ENCODE data around the gene ANKRD6. TPM values are rescaled to one million over a fixed set of nuclear protein-coding genes. Genes with fewer than 3 reads are reported as not detected.

ANKRD6 gene
- total RNA-seq, 1 experiment from 2014 or later: 5.6 TPM

DNA sequence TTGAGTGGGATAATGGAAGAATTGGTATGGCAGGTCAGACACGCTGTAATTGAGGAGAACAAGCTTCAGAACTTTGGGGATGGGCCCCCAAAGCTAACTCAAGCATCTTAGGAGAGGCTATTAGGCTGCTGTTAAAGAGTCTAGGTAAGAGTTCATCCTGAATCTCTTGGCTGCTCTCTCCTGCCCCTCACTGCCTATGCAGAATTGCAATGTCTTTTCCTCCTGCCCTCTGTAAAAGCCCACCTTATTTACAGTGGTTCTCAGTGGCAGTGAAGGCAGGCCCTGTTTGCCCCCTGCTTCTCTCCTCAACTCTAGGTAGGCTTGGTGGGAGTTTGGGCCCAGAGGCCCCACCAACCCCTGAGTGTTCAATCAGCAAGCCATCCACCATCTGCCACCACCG, 150.6 kb downstream of the ANKRD6 start:
- intact Hi-C loops (cut with micrococcal nuclease): no loop called here
- H3K9me3 ChIP-seq (ENCODE audit: low read length): no peaks in the 10 kb centered on the region
- no peaks in the 10 kb centered on the region for H3F3A ChIP-seq (ENCODE audit: low read length, unreplicated experiment)
- ATAC-seq: no peak
- no peaks in the 10 kb centered on the region for H4K20me1 ChIP-seq (ENCODE audit: low read length)
- H3K9ac ChIP-seq (ENCODE audit: low read length): no peak overlapping the region
- CTCF ChIA-PET: no interaction called here
- TF ChIP-seq EZH2phosphoT487 (IDR thresholded peaks at IDR 0.05; ENCODE audit: borderline replicate concordance, low read length) (no peak), EZH2 (IDR thresholded peaks at IDR 0.05; ENCODE audit: low read length, unreplicated experiment) (no peak)
- TF ChIP-seq, protein P1, sequence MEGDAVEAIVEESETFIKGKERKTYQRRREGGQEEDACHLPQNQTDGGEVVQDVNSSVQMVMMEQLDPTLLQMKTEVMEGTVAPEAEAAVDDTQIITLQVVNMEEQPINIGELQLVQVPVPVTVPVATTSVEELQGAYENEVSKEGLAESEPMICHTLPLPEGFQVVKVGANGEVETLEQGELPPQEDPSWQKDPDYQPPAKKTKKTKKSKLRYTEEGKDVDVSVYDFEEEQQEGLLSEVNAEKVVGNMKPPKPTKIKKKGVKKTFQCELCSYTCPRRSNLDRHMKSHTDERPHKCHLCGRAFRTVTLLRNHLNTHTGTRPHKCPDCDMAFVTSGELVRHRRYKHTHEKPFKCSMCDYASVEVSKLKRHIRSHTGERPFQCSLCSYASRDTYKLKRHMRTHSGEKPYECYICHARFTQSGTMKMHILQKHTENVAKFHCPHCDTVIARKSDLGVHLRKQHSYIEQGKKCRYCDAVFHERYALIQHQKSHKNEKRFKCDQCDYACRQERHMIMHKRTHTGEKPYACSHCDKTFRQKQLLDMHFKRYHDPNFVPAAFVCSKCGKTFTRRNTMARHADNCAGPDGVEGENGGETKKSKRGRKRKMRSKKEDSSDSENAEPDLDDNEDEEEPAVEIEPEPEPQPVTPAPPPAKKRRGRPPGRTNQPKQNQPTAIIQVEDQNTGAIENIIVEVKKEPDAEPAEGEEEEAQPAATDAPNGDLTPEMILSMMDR (conservative IDR thresholded peaks at IDR 0.05; ENCODE audit: low read depth, low read length): no peak
- no peaks in the 10 kb centered on the region for H3K27me3 ChIP-seq (ENCODE audit: low read length)
- BruUV-seq (replicated peaks): no TSS peak
- H2AFZ ChIP-seq (ENCODE audit: low read length): no peak overlapping the region
- H3K36me3 ChIP-seq (ENCODE audit: low read depth, low read length): no peaks in the 10 kb centered on the region
- H3K4me3 ChIP-seq (ENCODE audit: low read length): no peak overlapping the region
- POLR2A ChIA-PET (ENCODE audit: unreplicated experiment): no interaction called here
- no peak overlapping the region for H3K27ac ChIP-seq (ENCODE audit: low read length)
- H3K4me1 ChIP-seq (ENCODE audit: insufficient read depth, low read length): no peaks in the 10 kb centered on the region
- no peaks in the 10 kb centered on the region for H3K79me2 ChIP-seq (ENCODE audit: low read length)
- DNase-seq: no peak
- H3K9me2 ChIP-seq (replicated peaks; ENCODE audit: low read length): no peaks in the 10 kb centered on the region
- no peak overlapping the region for H3K4me2 ChIP-seq (ENCODE audit: low read length)

DNA sequence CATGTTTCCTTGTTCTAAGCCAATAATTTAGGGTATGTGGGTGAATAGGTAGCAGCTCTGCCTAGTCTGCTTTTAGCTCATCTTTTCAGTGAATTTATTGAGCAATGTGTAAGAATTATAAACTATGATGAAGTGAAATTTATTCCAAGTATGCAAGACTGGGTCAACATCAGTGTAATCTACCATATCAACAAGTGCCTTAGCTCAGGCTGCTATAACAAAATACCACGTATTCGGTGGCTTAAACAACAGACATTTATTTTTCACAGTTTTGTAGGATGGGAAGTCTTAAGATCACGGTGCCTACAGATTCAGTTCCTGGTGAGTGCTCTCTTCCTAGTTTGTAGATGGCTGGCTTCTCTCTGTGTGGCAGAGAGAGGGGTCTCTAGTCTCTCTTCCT, 151.6 kb downstream of the ANKRD6 start:
- Histone ChIP-seq H3K27ac (ENCODE audit: low read length) (no peak overlapping the region), H3K9ac (ENCODE audit: low read length) (no peak overlapping the region), H3K4me2 (ENCODE audit: low read length) (no peak overlapping the region), H4K20me1 (ENCODE audit: low read length) (no peaks in the 10 kb centered on the region), H3K36me3 (ENCODE audit: low read depth, low read length) (no peaks in the 10 kb centered on the region), H3K4me3 (ENCODE audit: low read length) (no peak overlapping the region), H3K4me1 (ENCODE audit: insufficient read depth, low read length) (no peaks in the 10 kb centered on the region), H3K9me3 (ENCODE audit: low read length) (no peaks in the 10 kb centered on the region), H3K9me2 (replicated peaks; ENCODE audit: low read length) (no peaks in the 10 kb centered on the region), H2AFZ (ENCODE audit: low read length) (no peak overlapping the region), H3K79me2 (ENCODE audit: low read length) (no peaks in the 10 kb centered on the region), H3K27me3 (ENCODE audit: low read length) (no peaks in the 10 kb centered on the region), H3F3A (ENCODE audit: low read length, unreplicated experiment) (no peaks in the 10 kb centered on the region)
- ChIA-PET POLR2A (ENCODE audit: unreplicated experiment) (no interaction called here), CTCF (no interaction called here)
- intact Hi-C loops (cut with micrococcal nuclease): no loop called here
- no TSS peak for BruUV-seq (replicated peaks)
- no peak for ATAC-seq
- DNase-seq: no peak
- TF ChIP-seq, protein P1 (conservative IDR thresholded peaks at IDR 0.05; ENCODE audit: low read depth, low read length): no peak
- TF ChIP-seq EZH2phosphoT487 (IDR thresholded peaks at IDR 0.05; ENCODE audit: borderline replicate concordance, low read length) (no peak), EZH2 (IDR thresholded peaks at IDR 0.05; ENCODE audit: low read length, unreplicated experiment) (no peak)

DNA sequence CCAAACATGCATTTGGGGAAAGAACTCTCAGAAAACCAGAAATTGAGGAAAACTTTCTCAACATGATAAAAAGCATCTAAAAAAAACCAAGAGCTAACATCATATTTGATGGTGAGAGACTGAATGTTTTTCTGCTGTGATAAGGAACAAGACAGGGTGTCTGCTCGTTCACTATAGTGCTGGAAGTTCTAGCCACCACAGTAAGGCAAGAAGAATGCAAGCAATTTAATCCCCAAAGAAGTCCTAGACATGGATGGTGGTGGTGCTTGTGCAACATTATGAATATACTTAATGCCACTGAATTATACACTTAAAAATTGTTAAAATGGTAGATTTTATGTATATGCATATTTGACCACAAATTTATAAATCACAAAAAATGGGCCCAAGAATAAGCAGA, 152.2 kb downstream of the ANKRD6 start:
- DNase-seq: no peak
- Histone ChIP-seq H3K4me2 (ENCODE audit: low read length) (no peak overlapping the region), H3K9me2 (replicated peaks; ENCODE audit: low read length) (no peaks in the 10 kb centered on the region), H3K27ac (ENCODE audit: low read length) (no peak overlapping the region), H2AFZ (ENCODE audit: low read length) (no peak overlapping the region), H3K27me3 (ENCODE audit: low read length) (no peaks in the 10 kb centered on the region), H3K79me2 (ENCODE audit: low read length) (no peaks in the 10 kb centered on the region), H3K4me1 (ENCODE audit: insufficient read depth, low read length) (no peaks in the 10 kb centered on the region), H3K4me3 (ENCODE audit: low read length) (no peak overlapping the region), H3F3A (ENCODE audit: low read length, unreplicated experiment) (no peaks in the 10 kb centered on the region), H4K20me1 (ENCODE audit: low read length) (no peaks in the 10 kb centered on the region), H3K36me3 (ENCODE audit: low read depth, low read length) (no peaks in the 10 kb centered on the region), H3K9me3 (ENCODE audit: low read length) (no peaks in the 10 kb centered on the region), H3K9ac (ENCODE audit: low read length) (no peak overlapping the region)
- BruUV-seq (replicated peaks): no TSS peak
- CTCF ChIA-PET: no interaction called here
- ATAC-seq: no peak
- POLR2A ChIA-PET (ENCODE audit: unreplicated experiment): no interaction called here
- intact Hi-C loops (cut with micrococcal nuclease): no loop called here
- no peak for TF ChIP-seq EZH2phosphoT487 (IDR thresholded peaks at IDR 0.05; ENCODE audit: borderline replicate concordance, low read length)
- TF ChIP-seq, protein P1 (conservative IDR thresholded peaks at IDR 0.05; ENCODE audit: low read depth, low read length): no peak
- no peak for TF ChIP-seq EZH2 (IDR thresholded peaks at IDR 0.05; ENCODE audit: low read length, unreplicated experiment)

All from PC-3 (cell line).